K562 (cell line): ENCODE results near the gene PADI1. TPM values are rescaled to one million over a fixed set of nuclear protein-coding genes. Genes with fewer than 3 reads are reported as not detected.

Source experiments
- ATAC-seq: fragments of 200-7000 bp; cut with Tn5 transposase; 3 replicates; pipeline ENCODE4 v1.9.1; 2020; ENCODE audit warnings: moderate library complexity
- BruUV-seq: library from RNA; stranded (reverse); fragments of 400-500 nt; replicated peaks from 2 replicates; lab custom pipeline; 2021; lab: Mats Ljungman, UMichigan
- CTCF ChIA-PET: fragments of 300-600 bp; formaldehyde crosslinking; extraction: SDS; loops from one replicate; lab custom pipeline; 2021; ENCODE audit warnings: low intra/inter-chr PET ratio; lab: Yijun Ruan, JAX
- POLR2A ChIA-PET: fragments of 300-600, 350-650 bp; sonication (Branson Sonifier 250); formaldehyde crosslinking; extraction: SDS; loops from one replicate; lab custom pipeline; 2021; ENCODE audit warnings: antibody characterized with exemption, inconsistent platforms; lab: Yijun Ruan, JAX
- DNase-seq, 4 experiments: peaks; one replicate each; pipeline versions ENCODE4 v3.0.0 to v3.0.0-alpha.2; 2011 to 2018; ENCODE audit warnings: low spot score in 3 of 4, mixed read lengths in 3 of 4; ENCODE audit errors: extremely low read depth in 1 of 4
- FAIRE-seq: peaks from 2 replicates; lab custom pipeline; 2011; peaks lifted over from hg19 to GRCh38; lab: Jason Lieb, UNC
- H2AFZ ChIP-seq: 2 replicates; pipeline ENCODE4 v1.6.0; 2011; ENCODE audit warnings: low read depth, low read length, control low read depth, inconsistent platforms
- H3K27ac ChIP-seq: fragments of 200-600 bp; 3 replicates; pipeline ENCODE4 v1.8.0; 2011; ENCODE audit warnings: low read depth, mild to moderate bottlenecking, control low read depth, inconsistent platforms, low read length, moderate library complexity, mixed read lengths; ENCODE audit errors: extremely low read depth
- H3K27me3 ChIP-seq, 2 experiments: fragments of 300-600 bp in 1 of 2; 2 replicates in 1 of 2; 3 replicates in 1 of 2; pipeline versions ENCODE4 v1.6.0 to v1.8.0; 2011; ENCODE audit warnings: inconsistent platforms in 2 of 2, low read length in 2 of 2, mild to moderate bottlenecking in 1 of 2, mixed read lengths in 1 of 2, moderate library complexity in 1 of 2; ENCODE audit not compliant: control insufficient read depth in 2 of 2, insufficient read depth in 2 of 2
- H3K36me3 ChIP-seq: fragments of 300-600 bp; 3 replicates; pipeline ENCODE4 v1.8.0; 2011; ENCODE audit warnings: mild to moderate bottlenecking, low read length, inconsistent platforms; ENCODE audit not compliant: control insufficient read depth, insufficient read depth
- H3K4me1 ChIP-seq, 2 experiments: fragments of 200-600 bp in 1 of 2; replicated peaks in 1 of 2; 2 replicates in 1 of 2; 3 replicates in 1 of 2; pipeline versions ENCODE4 v1.5.1 to v1.8.0; 2011; ENCODE audit warnings: inconsistent platforms in 2 of 2, low read length in 2 of 2, mild to moderate bottlenecking in 1 of 2, mixed read lengths in 1 of 2, moderate library complexity in 1 of 2; ENCODE audit not compliant: control insufficient read depth in 2 of 2, insufficient read depth in 2 of 2
- H3K4me2 ChIP-seq: 2 replicates; pipeline ENCODE4 v1.6.1; 2011; ENCODE audit warnings: low read length, control low read depth, inconsistent platforms, mixed read lengths; ENCODE audit not compliant: insufficient read depth
- H3K4me3 ChIP-seq: fragments of 200-600 bp; sonication (generic), shearing (Covaris generic); 2 replicates; pipeline ENCODE4 v1.5.1; 2016; ENCODE audit warnings: control low read depth, inconsistent platforms
- H3K79me2 ChIP-seq: fragments of 200-600 bp; 3 replicates; pipeline ENCODE4 v1.8.0; 2011; ENCODE audit warnings: low read length, inconsistent platforms; ENCODE audit not compliant: control insufficient read depth, insufficient read depth
- H3K9ac ChIP-seq, 2 experiments: 2 replicates each; pipeline versions ENCODE4 v1.6.0 to v1.6.1; 2011; ENCODE audit warnings: low read depth in 2 of 2, low read length in 2 of 2, control low read depth in 1 of 2, inconsistent platforms in 1 of 2, mild to moderate bottlenecking in 1 of 2, mixed read lengths in 1 of 2; ENCODE audit not compliant: insufficient read depth in 1 of 2
- H3K9me1 ChIP-seq: one replicate; pipeline ENCODE4 v1.6.0; 2011; ENCODE audit warnings: inconsistent platforms, mild to moderate bottlenecking, low read length, moderate library complexity; ENCODE audit not compliant: control insufficient read depth, insufficient read depth
- H3K9me3 ChIP-seq: replicated peaks from 2 replicates; pipeline ENCODE4 v1.5.1; 2011; ENCODE audit warnings: low read depth, low read length, inconsistent platforms; ENCODE audit not compliant: control insufficient read depth, insufficient read depth
- H4K20me1 ChIP-seq: replicated peaks from 2 replicates; pipeline ENCODE4 v1.6.1; 2011; ENCODE audit warnings: low read length, inconsistent platforms, mixed read lengths; ENCODE audit not compliant: control insufficient read depth, insufficient read depth
- ARID1B ChIP-seq: fragments of 450-650 bp; IDR thresholded peaks from 2 replicates; pipeline ENCODE4 v1.6.1; 2016; ENCODE audit warnings: antibody characterized with exemption, mild to moderate bottlenecking, inconsistent platforms
- FOXA3 ChIP-seq, 2 experiments: fragments of 450-650 bp in 1 of 2; sonication (generic) in 1 of 2; formaldehyde crosslinking; IDR thresholded peaks in 1 of 2; conservative IDR thresholded peaks in 1 of 2; 2 replicates each; pipeline versions ENCODE4 v1.4.0 to v1.8.0; 2020 to 2022; ENCODE audit warnings: mild to moderate bottlenecking in 2 of 2, missing genetic modification reagents in 1 of 2
- HDAC6 ChIP-seq: IDR thresholded peaks from 2 replicates; pipeline ENCODE4 v1.6.1; 2012; ENCODE audit warnings: low read depth, mild to moderate bottlenecking, control low read depth, inconsistent platforms, low read length, moderate library complexity
- RCOR1 ChIP-seq, 2 experiments: IDR thresholded peaks; 2 replicates each; pipeline ENCODE4 v1.6.1; 2012; ENCODE audit warnings: low read depth in 2 of 2, low read length in 2 of 2, borderline replicate concordance in 1 of 2, improper control_type of control experiment in 1 of 2
- ZKSCAN1 ChIP-seq: fragments of 150-350 bp; IDR thresholded peaks from 2 replicates; pipeline ENCODE4 v1.6.1; 2016; ENCODE audit warnings: low read depth, low read length
- WGBS: fragments of 100-300 bp; shearing (Covaris generic); methylation state at CpG from one replicate; pipeline ENCODE4 v1.1.6; 2016; ENCODE audit warnings: low coverage, mixed read lengths; ENCODE audit not compliant: insufficient coverage; ENCODE audit errors: missing lambda C conversion rate; 5-methylcytosine and 5-hydroxymethylcytosine counted together
- in situ Hi-C: fragments of 300-500 bp; cut with MboI; formaldehyde crosslinking; loops from 4 replicates; pipeline ENCODE4 v1.15.0; 2018; ENCODE audit warnings: inconsistent platforms, mixed read lengths
- intact Hi-C: fragments of 100-400 bp; cut with micrococcal nuclease; formaldehyde crosslinking; loops from 2 replicates; pipeline ENCODE4 v1.14.2; 2022
- polyA plus RNA-seq, 8 experiments: library from polyadenylated mRNA; depleted of rRNA in 4 of 8; stranded (reverse) in 5 of 8; unstranded in 3 of 8; fragments of >200 nt; fragmentation: Nextera tagmentation in 2 of 8; fragmentation: Illumina TruSeq in 1 of 8; extraction: Ambion mirVana in 2 of 8; extraction: Trizol in 1 of 8; gene quantifications; 2 replicates each; pipeline versions ENCODE4 v1.2.1 to v1.2.3, GENCODE V29; 2011 to 2014; ENCODE audit warnings: inconsistent platforms in 1 of 8, missing spikeins in 1 of 8
- total RNA-seq, 7 experiments: library from RNA; depleted of rRNA in 6 of 7; stranded (reverse); fragments of >200 nt in 6 of 7; fragmentation: Illumina TruSeq in 2 of 7; extraction: Trizol in 2 of 7; gene quantifications; 2 replicates each; pipeline versions ENCODE4 v1.2.1 to v1.2.3, GENCODE V29; 2011 to 2021; ENCODE audit warnings: low replicate concordance in 1 of 7

Gene PADI1
- total and polyA plus RNA-seq, 9 of the 15 experiments (the other 6 are each of a cell fraction or from before 2014, with no cell fraction given), result not detected

DNA sequence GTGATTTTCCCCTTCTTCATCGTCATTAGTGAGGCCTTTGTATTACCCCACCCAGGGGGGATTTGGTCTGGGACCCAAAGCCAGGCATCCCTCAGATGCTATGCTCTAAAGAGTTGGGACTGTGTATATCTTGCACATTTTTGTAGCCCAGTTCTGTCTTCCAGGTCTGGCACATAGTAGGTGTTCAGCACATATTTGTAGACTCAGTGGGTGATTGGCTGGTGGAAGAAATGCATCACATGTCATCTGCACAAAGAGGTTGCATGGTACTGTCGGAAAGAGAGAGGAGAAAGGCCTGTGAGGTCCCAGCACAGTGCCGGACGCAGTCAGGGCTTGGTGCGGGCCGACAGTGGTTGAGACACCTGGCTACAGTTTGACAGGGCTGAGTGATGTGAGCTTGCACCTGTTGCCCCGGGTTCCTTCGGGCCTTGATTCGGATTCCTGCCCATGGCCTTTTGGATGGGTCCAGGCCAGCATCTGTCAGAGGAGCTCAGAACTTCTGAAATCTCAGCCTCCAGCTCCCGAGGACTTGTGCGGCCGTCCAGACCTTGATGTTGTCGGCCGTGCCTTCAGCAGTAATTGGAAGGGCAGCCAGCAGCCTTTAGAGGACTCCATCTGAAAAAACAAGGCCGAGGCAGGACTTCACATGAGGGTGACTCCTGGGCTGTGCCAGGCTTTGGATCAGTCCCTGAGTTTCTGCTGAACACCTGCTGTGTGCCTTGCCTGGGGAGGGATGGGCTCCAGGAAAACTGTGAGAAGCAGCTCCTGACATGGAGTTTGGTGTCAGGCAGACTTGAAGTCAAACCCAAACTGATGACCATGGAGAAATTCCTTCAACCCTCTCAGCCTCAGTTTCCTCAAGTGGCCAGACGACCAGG is 40.9 kb upstream of the PADI1 start:
- no TSS peak for BruUV-seq
- under 1% methylated on average over 15 of the region's 16 CpGs for WGBS
- peaks cover 14 to 39% of the 10 kb centered on the region in 2 experiments; a peak in 4 of 5 replicates for H3K27me3 ChIP-seq
- FAIRE-seq, result no peak
- H3K36me3 ChIP-seq, result no peaks in the 10 kb centered on the region
- no peak overlapping the region for H3K27ac ChIP-seq
- ChIA-PET CTCF (interaction anchor here (0.7 kb wide), 1 partner anchor 1234 kb away, joined by 3 read pairs; no protein-coding TSS in a partner anchor), POLR2A (interaction anchor here (1.0 to 1.4 kb wide), 3 partner anchors 23 to 81 kb away, joined by 3 to 5 read pairs (median 3); no protein-coding TSS in a partner anchor)
- intact Hi-C loops, result no loop called here
- H3K9me1 ChIP-seq, result no peaks in the 10 kb centered on the region
- H3K9ac ChIP-seq, result no peak overlapping the region
- H3K9me3 ChIP-seq, result no peaks in the 10 kb centered on the region
- DNase-seq, result peak in 1 of 4 experiments; percentile 9
- no peaks in the 10 kb centered on the region for H3K4me1 ChIP-seq
- no peaks in the 10 kb centered on the region; the same call in 1 of the 2 replicates for H4K20me1 ChIP-seq
- no peak overlapping the region for H2AFZ ChIP-seq
- H3K4me2 ChIP-seq, result no peak overlapping the region
- H3K79me2 ChIP-seq, result no peaks in the 10 kb centered on the region
- in situ Hi-C loops, result no loop called here
- ATAC-seq, result peak; percentile 39; the same call in 1 of the 3 replicates
- no peak overlapping the region for H3K4me3 ChIP-seq
- TF ChIP-seq RCOR1 (IDR thresholded peaks at IDR 0.05; ENCODE audit: borderline replicate concordance in 1 of 2, low read depth in 2 of 2, low read length in 2 of 2) (no peak), HDAC6 (no peak), FOXA3 (CRISPR knock-in tag; conservative IDR thresholded peaks at IDR 0.05 in 1 of 2, IDR thresholded peaks at IDR 0.05 in 1 of 2) (no peak), ZKSCAN1 (peak; percentile 91), ARID1B (no peak)
